Suppressor macrophage treated with lipopolysaccharide for 1 hour (primary cell): ENCODE data around the gene BTN2A1.

Source experiments
- DNase-seq, 3 donors: peaks; one replicate each; pipeline ENCODE4 v3.0.0-alpha.2; 2020 to 2022

Gene BTN2A1

DNA sequence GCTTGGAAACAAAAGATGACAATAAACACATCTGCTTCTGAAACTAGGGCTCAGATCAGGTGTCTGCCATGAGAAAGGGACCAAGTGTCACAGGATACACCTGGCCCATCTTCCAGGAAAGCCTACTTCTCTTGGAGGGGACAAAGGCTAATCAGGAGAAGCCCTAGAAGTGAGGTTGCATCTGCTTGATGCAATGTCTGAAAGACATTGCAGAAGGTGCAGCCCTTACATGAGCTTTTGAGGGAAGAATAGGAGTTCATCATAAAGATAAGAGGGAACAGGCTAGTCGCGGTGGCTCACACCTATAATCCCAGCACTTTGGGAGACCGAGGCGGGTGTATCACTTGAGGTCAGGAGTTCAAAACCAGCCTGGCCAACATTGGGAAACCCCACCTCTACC lies 39.9 kb downstream of the BTN2A1 start:
- no peak for DNase-seq

DNA sequence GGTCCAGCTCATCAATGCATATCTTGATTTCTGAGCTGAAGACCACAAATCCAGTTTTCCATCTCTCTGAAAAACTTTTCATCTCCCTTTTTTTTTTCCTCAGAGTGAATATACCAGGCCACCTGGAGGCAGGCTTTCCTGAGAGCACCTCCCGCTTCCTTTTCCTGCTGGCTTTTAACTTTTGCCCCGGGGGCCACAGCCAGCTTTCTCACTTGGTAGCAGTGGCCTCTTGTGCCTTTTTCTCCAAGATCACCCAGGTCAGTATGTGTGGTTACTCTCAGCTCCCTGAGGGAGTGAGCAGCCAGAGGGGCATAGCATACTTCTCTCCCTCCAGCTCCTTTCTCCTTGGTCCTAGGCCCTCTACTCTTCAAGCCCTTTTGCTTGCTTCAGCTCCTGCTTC lies 42.3 kb downstream of the BTN2A1 start, which contains the start of gene BTN1A1:
Gene BTN1A1 (plus strand): TSS at position 202 of the 400 bp plus-strand sequence. CDS start 984 bp downstream, outside the sequence.
- no peak for DNase-seq

DNA sequence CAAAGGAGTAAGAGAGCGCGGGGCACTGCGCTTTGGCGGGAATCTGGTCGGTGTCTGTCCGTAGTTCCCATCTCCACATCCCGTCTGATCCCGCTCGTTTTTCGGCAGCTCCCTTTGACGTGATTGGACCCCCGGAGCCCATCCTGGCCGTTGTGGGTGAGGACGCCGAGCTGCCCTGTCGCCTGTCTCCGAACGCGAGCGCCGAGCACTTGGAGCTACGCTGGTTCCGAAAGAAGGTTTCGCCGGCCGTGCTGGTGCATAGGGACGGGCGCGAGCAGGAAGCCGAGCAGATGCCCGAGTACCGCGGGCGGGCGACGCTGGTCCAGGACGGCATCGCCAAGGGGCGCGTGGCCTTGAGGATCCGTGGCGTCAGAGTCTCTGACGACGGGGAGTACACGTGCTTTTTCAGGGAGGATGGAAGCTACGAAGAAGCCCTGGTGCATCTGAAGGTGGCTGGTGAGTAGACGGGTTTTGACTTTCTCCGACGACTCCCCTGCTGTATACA lies 43.8 kb downstream of the BTN2A1 start:
- DNase-seq, result peak; percentile 54 to 73 (median 59)

DNA sequence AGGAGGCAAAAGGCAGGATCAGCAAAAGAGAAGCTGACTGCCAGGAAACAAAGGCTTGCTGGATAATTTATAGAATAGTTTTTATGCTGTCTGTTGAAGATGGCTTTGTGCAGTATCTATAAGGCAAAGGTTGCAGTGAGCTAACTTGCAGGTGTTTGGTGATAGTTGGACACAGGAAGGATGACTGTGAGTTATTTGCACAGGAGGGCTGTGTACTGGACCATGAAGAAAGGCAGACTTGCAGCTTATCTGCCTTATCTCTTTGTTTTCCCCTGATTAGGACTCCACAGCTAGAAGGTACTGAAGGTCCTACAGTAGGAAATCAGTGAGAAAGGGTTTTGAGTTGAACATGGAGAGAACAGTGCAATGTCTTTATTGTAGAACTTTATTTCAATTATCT lies 44.4 kb downstream of the BTN2A1 start:
- DNase-seq, result no peak

DNA sequence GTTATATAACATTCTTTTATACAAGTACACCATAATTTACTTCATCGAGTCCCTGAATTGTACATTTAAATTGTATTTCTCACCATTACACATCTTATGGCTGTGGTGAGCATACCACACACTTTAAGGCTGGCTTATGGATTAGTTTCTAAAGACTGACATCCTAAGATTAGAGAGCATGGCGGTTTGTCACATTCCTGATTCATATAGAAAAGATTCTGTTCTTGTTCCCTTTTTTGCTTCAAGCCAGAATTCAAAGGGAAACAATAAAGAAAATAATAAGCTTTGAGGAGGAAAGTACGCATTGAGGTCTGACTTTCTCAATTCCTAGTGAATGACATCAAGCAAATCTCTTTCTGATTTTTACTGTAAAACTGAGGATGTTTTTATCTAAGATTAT lies 44.9 kb downstream of the BTN2A1 start:
- peak; percentile 35 to 64 (median 54) for DNase-seq

DNA sequence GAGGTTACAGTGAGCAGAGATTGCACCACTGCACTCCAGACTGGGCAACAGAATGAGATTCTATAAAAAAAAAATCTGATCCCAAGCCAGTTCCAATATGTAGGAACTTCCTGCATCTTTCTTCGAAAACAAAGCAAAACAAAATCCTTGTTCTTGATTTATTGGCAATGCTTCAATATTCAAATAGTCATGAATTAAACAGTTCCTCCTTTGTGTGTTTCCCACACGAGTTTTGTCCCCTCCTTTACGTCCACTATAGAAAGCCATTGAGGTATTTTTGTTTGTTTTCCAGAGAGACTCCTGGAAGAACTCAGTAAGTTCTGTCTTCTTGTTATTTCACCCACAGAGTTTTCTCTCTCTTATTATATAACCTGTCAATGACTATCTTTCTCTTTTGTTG lies 49.9 kb downstream of the BTN2A1 start:
- DNase-seq, result no peak

DNA sequence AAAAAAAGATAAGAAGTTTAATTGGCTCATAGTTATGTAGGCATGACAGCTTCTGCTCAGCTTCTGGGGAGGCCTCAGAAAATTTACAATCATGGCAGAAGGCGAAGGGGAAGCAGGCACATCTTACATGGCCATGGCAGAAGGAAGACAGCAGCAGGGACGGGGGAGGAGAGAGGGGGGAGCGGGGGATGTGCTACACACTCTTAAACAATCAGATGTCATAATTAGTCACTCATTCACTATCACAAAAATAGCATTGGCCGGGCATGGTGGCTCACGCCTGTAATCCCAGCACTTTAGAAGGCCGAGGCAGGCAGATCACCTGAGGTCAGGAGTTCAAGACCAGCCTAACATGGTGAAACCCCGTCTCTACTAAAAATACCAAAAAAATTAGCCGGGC lies 53.3 kb downstream of the BTN2A1 start:
- DNase-seq, result peak in 2 of 3 donors; percentile 17 to 23

DNA sequence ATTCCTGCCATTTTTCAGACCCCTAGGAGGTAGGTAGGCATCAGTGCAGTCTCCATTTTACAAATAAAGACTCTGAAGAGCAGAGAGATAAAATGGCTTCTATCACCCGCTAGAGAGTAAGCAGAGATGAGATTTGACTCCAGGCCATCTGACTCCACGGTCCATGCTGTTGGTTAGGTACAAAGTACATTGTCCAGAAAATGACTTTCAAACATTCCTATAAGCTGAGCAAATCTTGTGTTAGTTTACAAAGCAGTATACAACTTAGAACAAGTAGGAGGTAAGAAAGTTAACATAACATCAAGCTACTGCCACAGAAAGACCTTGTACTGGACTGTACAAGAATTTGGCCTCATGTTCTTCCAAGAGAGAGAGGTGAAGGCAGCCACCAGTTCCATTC lies 57.2 kb downstream of the BTN2A1 start:
- no peak for DNase-seq

DNA sequence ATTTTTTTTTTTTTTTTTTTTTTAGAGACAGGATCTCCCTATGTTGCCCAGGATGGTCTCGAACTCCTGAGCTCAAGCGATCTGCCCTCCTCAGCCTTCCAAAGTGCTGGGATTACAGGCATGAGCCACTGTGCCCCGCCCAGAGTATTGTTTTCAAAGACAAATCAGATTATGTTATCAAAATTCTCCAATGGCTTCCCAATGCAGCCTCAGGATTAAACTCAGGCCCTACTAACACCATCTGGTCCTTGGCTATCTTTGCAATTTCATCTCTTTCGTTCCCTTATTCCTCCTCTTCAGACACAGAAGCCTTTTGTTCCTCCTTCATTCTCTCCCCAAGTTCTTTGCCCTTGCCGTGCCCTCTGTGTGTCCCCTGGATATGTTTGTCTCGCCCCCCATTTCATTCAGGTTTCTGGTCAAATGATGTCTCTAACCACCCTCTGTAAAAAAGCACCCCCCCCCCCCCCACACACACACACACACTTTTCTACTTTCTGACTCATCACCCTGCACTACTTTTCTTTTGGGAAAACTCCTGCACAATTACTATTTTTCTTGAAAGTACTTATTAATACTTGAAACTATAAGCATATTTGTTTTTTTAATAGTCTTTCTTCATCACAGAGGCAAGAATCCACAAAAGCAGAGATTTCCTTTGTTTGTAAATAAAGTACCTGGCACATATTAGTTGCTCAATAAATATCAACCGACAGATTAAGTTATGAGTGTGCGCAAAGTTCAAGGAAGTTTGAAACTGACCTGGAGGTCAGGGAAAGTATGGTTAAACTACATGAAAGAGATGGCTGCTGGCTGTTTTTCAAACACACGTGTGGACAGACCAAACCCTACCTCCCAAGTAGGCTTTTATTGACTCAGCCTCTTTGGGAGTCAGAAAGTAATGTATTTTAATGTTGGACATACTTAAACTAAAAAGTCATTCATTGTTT lies 59.0 kb downstream of the BTN2A1 start:
- no peak for DNase-seq
